ENCODE data around the gene RHOD.

The RHOD gene, protein sequence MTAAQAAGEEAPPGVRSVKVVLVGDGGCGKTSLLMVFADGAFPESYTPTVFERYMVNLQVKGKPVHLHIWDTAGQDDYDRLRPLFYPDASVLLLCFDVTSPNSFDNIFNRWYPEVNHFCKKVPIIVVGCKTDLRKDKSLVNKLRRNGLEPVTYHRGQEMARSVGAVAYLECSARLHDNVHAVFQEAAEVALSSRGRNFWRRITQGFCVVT

GRCh38 chr11:67056267-67057204 is at the start of gene RHOD:
Gene RHOD, plus strand, starts transcription at chr11:67056847. Its CDS starts 56 bp downstream, at chr11:67056903.
- no peak for DNase-seq (ENCODE audit: low read depth in 2 of 2)

- no peak for DNase-seq (ENCODE audit: low read depth in 2 of 2)
Observed at GRCh38 chr11:67007126-67007525, 49.5 kb upstream of the RHOD start.

GRCh38 chr11:67010296-67010905 is 46.2 kb upstream of the RHOD start:
- no peak for DNase-seq (ENCODE audit: low read depth in 2 of 2)

DNA sequence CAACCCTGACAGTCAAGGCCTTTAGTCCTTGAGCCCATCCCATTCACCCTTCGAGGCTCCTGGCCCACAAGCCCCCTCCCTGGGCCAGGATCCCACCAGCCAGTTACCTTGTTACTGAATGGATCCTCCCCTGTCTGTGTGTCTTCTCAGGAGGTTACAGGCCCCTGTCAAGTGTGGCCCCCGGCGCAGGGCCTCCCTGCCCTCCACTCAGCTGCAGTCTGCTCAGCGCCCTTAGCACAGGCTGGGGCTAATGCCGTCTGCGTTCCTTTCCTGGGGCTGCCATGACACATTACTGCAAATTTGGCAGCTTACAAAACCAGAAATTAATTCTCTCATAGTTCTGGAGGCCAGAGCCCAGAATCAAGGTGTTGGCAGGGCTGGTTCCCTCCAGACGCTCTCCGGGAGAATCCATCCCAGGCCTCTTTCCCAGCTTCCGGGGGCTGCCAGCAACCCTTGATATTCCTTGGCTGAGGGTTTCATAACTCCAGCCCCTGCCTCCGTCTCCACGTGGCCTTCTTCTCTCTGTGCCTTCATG is 43.1 kb upstream of the RHOD start:
- DNase-seq (ENCODE audit: low read depth in 2 of 2): no peak

DNA sequence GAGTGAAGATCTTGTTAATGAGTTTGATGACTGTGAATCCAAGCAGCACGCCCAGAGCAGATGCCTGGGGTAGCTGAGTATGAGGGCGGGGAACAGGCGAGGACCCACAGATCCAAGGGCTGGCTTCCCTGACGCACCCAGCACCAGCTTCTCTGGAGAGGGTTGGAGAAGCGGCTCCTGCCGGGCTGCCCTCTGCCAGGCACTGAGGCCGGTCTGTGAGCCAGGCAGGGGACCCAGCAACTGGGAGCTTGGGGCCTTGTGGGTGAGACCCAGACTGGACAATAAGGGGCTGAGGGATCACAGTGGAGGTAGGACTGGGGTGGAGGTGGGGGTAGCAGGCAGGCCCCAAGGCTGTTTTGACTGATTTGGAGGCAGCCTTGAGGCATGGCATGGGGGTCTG is 42.3 kb upstream of the RHOD start:
- no peak for DNase-seq (ENCODE audit: low read depth in 2 of 2)

GRCh38 chr11:67015048-67015447 is 41.6 kb upstream of the RHOD start:
- no peak for DNase-seq (ENCODE audit: low read depth in 2 of 2)

DNA sequence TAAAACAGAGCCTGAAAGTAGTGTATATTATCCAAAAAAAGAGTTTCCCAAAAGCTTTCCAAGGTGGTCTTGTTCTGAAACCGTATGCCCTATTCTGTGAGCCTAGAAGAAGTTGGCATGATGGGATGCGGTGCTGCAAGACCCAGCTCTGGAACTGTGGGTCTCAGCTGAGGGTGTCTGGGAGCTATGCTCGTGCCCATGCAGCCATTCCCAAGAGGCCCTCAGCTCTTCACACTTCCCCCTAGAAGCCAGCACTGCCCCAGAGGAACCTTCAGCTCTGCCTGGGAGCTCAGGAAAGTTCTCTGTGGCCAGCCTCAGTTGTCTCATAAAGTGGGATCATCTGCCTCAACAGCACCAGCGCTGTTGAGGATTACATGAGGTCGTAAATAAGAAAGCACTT is 40.1 kb upstream of the RHOD start:
- DNase-seq (ENCODE audit: low read depth in 2 of 2): no peak

DNA sequence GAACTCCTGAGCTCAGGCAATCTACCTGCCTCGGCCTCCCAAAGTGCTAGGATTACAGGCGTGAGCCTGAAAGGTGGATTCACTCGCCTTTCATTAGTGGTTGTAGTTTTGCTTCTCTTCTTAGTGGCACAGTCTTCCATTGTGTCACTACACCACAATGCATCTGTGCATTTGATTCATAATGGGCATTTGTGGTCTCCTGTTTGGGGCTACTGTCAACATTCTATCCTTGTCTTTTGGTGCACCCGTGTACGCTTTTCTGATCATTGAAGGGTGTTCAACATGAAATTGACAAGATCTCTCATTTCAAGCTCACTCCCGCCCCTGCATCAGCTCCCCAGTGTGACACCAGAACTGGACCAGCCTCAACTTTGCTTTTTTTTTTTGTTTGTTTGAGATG is 35.7 kb upstream of the RHOD start:
- no peak for DNase-seq (ENCODE audit: low read depth in 2 of 2)

DNA sequence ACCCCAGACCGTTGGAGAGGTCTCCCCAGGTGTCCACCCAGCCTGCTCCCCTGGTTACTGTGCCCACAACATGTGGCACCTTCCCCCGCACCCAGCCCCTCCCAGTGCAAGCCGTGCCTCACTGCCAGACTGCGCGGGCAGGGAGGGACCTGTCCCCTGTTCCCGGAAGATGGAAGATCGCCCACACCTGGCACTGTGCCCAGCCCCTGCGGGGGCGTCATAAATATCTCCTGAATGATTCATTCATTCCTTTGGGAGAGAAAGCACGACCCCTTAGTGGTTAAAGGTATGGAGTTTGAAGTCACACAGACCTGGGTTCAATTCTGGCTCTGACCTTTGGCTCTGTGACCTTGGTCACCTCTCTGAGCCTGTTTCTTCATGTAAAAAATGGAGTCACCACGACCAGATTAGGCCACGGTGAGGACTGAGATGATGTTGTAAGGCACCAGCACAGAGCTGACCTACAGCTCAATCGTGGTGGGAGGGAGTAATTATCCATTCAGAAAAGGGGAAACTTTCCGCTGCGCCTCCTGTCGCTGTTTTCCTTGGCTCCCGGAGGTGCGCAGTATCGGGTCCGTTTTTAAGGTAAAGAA is 34.2 kb upstream of the RHOD start:
- DNase-seq (ENCODE audit: low read depth in 2 of 2): no peak

- no peak for DNase-seq (ENCODE audit: low read depth in 2 of 2)
Observed at GRCh38 chr11:67022961-67023956, 33.4 kb upstream of the RHOD start, which contains the start of gene SYT12. Gene SYT12, plus strand, starts transcription at chr11:67023134. Its CDS starts 7,011 bp downstream, at chr11:67030145.

- DNase-seq (ENCODE audit: low read depth in 2 of 2): no peak
Observed at GRCh38 chr11:67023957-67024353, 32.7 kb upstream of the RHOD start.

GRCh38 chr11:67024410-67024809 is 32.2 kb upstream of the RHOD start:
- peak in 1 of 2 donors; percentile 32 for DNase-seq (ENCODE audit: low read depth in 2 of 2)

DNA sequence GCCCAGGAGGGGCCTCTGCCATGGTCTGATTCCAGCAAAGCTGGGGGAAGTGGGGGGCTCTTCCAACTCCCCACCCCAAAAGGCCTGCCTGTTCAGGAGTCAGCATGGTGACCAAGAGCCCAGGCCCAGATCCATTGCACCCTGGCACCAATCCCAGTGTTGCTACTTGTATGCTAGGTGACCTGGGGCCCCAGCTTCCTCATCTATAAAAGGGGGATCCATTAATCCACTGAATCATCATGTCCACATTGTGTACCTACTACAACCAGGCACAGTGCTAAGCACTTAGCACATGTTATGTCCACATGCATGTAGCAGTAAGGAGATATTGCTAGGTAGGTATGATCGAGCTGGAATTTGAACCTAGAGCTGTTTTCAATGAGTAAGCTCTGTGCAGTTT is 31.7 kb upstream of the RHOD start:
- no peak for DNase-seq (ENCODE audit: low read depth in 2 of 2)

GRCh38 chr11:67025750-67026149 is 30.9 kb upstream of the RHOD start:
- DNase-seq (ENCODE audit: low read depth in 2 of 2): no peak

GRCh38 chr11:67026941-67027340 is 29.7 kb upstream of the RHOD start:
- no peak for DNase-seq (ENCODE audit: low read depth in 2 of 2)

DNA sequence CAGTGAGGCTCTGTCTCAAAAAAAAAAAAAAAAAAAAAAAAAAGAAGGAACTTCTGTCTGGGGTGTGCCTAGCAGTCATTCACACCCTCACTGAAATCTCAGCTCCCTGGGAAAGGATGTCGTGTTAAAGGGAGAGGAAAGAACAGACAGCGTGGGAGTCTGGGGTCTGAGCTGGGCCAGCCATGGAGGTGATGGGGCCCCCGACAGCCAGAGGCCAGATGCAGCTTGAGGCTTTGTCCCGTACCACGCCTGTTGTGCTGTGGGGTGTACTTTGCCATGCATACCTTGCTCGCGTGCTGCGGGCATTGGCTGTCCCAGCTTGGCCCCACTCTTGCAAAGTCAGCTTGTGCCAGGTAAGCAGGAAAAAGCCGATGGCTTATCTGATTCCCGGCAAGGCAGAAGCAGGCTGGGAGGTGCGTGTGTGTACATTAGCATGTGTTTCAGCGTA is 29.1 kb upstream of the RHOD start:
- no peak for DNase-seq (ENCODE audit: low read depth in 2 of 2)

- DNase-seq (ENCODE audit: low read depth in 2 of 2): no peak
Observed at GRCh38 chr11:67027943-67028542, 28.6 kb upstream of the RHOD start.

GRCh38 chr11:67029146-67029545 is 27.5 kb upstream of the RHOD start:
- DNase-seq (ENCODE audit: low read depth in 2 of 2): no peak

DNA sequence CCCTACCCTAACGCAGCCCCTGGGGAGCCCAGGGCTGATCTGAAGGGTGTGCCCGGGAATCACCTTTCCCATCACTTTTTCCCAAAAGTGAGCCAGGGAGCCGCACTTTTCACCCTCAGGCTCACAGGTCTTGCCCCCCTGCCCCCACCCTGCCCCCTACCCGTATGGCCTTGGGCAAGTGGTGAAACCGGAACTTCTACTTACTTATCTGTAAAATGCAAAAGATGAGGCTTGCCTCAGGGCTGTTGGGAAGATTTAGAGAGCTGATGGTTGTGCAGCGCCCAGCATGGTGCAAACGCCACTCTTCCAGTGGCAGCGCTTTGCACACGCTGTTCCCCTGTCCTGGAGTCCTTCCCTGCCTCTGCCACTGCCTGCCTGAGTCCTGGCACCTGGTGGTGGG is 25.7 kb upstream of the RHOD start:
- DNase-seq (ENCODE audit: low read depth in 2 of 2): no peak
